ENCODE data around the gene VSTM4.

Gene VSTM4

DNA sequence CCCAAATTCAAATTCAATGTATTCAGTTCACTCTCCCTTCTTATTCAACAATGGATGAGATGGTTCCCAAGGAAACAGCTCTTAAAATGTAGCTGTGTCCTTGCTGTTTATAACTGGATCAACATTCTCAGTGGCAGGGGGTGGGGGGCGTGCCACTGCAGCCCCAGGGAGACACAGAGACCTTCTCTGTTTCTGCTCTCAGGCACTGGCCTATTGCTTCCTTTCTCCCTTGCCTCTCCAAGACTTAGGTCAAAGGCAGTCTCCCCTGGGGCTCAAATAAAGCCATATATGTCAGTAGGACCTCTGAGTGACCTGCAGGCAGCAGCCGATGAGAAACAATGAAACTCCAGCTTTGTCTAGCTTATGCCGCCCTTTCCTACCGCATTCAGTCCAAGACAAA is 20.7 kb downstream of the VSTM4 start:
- in situ Hi-C loops (cut with MboI; ENCODE audit: low sequenced_read_pairs), result no loop called here

DNA sequence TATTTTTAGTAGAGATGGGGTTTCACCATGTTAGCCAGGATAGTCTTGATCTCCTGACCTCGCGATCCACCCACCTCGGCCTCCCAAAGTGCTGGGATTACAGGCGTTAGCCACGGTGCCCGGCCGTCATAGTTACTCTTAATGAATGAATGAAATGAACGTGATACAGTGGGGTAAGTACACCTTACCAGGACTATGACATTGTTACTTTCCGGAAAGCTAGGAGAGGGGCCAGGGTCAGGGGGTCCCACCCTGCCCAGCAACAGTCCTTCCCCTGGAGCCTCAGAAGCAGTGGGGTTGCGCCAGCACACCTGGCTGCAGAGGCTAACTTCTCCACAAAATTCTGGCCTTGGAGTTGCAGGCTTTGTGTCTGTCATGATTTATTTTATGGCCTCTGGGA is 21.4 kb downstream of the VSTM4 start:
- in situ Hi-C loops (cut with MboI; ENCODE audit: low sequenced_read_pairs), result no loop called here

DNA sequence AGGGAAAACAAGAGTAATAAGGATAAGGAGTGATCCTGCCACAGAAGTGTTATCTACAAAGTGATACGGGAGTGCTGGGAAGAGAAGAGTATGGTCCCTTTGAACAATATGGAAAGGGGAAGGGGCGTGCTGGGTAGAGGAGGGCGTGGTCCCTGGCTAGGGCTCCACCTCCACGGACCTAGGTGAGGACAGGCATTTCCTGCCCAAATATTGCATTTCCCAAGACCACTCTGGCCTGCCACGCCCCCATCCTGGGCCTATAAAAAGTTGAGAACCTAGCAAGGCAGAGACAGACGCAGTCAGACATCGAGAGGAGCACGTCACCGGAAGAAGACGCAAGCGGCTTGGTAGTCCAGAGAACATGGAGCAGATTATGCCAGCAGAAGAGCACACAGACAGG is 22.8 kb downstream of the VSTM4 start:
- in situ Hi-C loops (cut with MboI; ENCODE audit: low sequenced_read_pairs), result no loop called here

DNA sequence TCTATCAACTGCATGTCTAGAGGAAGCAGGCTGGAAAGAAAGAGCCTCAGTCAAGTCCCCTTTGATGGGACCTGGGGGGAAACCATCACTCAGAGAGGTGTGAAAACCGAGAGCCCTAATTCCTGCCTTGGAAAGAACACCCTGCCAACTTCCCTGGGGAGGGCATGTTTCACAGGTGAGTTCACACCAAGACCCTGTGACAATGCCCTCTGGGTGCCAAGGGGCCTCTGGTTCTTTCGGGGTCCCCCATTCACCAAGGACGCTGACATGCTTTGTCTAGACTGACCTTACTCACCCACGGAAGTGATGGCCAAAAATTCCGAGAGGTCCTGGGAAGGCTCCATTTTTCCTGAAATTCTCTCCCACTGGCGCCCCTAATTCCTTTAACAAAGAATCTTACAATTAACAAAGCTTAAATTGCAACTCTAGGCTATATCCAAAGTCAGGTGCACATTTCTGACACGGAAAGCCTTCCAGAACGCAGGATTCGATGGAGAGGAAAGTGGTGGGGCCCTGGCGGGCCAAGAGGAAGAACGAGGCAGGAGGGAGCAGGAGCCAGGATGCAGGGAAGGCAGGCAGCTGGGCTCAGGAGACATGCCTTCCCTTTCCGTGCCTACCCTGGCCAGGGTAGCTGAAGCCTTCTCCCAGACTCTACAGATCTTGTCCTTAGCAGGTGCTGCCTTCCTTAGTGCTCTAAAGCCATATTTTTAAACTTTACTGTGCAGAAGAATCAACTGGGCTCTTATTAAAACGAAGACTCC is 23.7 kb downstream of the VSTM4 start:
- in situ Hi-C loops (cut with MboI; ENCODE audit: low sequenced_read_pairs), result no loop called here

DNA sequence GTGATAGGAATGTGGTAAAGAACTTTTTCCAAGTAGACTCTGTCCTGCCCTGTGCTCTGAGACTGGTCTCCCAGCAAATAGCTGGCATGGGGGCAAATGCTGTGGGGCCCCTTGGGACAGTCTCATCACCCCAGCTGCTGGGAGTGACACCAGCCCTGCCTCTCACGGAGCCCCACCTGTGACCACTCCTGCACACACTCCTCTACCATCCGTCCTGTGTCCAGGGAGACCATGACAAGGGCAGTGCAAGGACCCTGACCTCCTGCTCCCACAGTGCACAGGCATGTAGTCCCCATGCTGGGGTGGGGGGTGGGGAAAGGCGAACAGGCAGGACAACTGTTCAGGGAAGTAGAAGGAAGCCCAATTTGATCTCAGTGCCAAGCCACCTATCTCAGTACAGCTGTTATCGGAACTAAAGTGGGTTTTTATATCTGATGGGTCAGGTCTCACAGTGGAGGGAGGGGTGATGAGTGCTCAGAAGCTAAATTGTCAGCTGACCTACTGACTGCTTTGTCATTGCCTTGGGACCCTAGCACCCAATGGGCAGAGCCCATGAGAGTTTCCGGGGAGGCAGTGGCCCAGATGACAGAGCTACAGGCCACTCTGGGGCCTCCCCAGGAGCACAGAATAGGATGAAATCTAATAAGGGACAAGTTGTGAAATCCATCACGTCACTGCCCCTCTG is 24.5 kb downstream of the VSTM4 start:
- in situ Hi-C loops (cut with MboI; ENCODE audit: low sequenced_read_pairs), result no loop called here

DNA sequence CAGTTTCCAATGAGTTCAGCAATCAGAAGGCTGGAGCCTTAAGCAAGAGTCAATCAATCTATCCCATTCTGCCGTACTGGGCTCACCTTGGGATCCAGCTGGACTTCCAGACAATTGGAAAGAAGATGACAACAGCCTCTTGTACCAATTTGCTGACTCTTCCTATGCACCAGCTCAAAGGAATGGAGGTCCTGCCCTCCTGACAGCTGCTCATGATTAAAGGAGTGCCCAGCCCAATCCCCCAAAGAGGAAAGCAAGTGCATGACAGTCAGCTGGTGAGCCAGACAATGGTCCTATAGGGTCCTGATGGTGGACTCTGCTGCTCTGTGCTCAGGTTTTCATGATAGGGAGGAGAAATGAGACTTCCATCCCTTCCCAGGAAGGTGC is 25.1 kb downstream of the VSTM4 start:
- in situ Hi-C loops (cut with MboI; ENCODE audit: low sequenced_read_pairs), result no loop called here

DNA sequence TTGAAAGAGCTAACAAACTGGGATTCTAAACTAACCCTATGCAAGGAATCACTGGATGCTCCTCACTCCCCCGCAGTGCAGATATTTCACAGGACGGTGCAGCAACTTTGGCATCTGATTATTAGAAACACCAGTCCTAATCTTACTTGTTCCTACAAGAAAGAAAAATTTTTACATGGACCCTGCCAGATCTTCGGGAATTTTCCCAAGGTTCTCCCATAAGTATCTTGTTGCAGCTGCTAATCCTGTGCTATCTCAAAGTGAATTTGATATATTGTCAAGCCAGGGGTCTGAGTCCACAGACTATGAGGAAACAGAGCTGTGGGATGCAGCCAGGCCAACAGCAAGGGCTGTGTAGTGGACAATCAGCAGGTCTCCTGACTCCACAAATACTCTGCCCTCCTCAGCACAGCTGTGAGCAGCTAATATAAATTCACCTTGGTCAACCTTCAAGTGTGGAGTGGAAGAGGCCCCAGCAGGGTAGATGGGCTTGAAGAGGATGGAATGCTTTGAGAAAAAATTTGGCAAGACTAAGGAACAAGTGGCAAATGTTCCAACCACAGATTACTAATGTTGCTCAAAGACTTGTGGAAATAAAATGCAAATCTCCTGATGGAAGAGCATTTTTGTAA is 25.6 kb downstream of the VSTM4 start:
- in situ Hi-C loops (cut with MboI; ENCODE audit: low sequenced_read_pairs), result no loop called here

DNA sequence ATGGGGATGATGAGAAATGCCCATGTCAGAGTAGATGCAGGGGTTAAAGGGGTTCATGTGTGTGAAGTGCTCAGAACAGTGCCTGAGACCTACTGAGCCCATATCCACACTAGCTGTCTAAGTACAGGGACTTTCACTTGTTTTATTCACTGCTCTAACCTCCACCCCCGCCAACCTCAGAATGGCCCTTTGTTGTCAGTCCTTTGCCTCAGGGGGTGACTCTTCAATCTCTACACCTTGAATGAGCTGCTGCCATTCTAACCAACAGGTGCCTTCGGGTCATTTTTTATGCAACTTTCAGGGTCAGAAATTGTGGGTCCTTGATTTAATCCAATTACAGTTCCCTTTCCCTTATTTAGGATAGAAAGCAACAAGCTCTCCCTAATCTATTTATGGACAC is 26.2 kb downstream of the VSTM4 start:
- in situ Hi-C loops (cut with MboI; ENCODE audit: low sequenced_read_pairs), result no loop called here

DNA sequence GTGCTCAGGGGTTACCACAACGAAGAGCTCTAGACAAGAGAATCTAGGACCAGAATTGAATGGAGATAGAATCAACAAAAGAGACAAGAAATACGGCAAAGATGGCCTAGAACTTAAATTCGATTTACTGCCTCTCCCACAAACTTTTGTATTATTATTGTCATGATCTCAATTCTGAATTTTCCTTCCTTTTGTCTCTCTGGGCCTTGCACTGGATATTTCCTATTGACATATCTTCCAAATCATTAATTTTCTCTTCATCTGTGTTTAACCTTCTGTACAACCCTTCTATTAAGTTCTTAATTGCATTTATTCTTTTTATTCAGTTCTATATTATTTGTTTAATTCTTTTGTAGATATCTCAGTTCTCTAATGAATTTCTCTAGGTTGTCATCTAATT is 28.4 kb downstream of the VSTM4 start:
- in situ Hi-C loops (cut with MboI; ENCODE audit: low sequenced_read_pairs), result no loop called here

DNA sequence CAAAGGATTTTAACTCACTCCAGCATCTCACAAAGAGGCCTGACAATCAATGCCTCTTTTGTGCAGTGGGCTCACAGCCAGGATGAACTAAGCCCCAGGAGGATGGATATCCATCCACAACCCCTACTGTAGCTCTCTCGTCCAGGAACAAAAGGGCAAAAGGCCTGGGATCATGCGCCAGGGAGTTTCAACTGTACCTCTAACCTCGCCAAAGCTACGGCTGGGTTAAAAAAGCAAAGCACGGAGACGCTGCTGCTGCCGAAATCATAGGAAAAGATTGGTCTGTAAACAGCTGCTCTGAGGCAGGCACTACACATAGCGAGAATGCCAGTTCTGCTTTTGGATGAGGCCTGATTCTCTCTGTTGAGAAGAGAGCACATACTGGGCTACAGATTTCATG is 32.1 kb downstream of the VSTM4 start:
- in situ Hi-C loops (cut with MboI; ENCODE audit: low sequenced_read_pairs), result no loop called here

DNA sequence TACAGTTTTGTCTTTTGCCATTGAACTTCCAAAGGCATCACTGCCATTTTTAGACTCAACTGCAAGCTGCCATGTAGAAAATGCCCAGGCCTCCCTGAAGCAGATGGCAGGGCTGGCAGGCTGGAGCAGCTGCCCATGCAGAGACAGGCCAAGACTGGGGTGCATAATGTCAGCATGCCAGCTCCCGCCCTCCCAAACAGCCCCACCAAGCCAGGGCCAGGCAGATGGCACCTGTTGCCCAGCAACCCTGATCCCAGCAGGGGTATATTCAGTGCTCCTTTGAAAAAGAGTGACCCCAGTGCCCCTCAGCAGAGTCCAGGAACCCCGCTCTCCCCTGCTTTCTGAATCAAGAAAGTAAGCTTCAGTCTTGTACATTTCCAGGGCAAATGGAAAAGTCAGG is 32.6 kb downstream of the VSTM4 start:
- in situ Hi-C loops (cut with MboI; ENCODE audit: low sequenced_read_pairs), result no loop called here

DNA sequence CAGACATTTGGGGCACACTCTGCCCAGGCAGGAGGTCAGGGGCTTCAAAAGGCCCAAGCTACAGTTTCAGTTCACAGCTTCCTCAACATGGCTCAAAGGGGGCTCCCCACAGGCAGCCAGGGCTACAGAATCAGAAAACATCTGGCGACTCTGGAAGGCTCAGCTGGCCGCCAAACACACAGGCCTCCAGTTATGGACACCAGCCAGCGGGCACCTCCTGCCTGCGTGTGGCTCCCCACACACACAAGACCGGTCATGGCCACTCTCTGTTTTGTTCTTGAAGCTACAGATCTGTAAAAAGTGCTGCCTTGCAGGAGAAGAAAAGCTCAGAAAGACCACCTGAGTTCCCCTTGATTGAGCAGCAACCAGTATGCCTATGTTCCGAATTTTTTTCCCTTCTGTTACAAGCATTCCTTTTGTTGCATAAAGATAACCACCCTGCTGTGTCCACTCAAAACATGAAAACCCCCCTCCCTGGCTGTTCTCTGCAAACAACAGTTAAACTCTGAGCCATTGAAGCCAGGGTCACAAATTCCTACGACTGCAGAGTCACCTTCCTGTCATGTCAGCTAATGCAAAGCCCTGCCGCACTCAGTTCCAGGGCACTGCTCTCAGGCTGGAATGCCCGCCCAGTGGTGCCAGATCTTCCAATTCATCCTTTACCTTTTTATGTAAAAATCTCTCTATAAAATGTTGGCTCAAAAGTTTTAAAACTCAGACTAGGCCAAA is 33.6 kb downstream of the VSTM4 start:
- in situ Hi-C loops (cut with MboI; ENCODE audit: low sequenced_read_pairs), result no loop called here

DNA sequence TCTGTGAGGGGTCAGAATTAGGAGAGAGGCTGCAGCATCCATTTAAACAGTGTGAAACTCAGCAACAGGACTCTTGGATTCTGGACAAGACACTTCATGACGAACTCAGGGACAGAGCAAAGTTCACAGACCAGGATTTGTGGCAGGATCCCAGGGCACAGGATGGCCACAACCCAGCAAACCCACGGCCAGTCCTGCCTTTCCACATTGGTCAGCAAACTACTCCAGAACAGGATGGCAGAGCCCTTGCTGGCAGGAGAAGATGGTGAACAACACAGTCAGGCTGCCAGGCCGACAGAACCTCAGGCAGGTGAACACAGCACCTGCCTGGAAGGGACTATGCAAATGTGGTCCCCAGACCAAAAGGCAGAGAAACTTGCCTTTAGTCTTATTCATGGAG is 34.4 kb downstream of the VSTM4 start:
- in situ Hi-C loops (cut with MboI; ENCODE audit: low sequenced_read_pairs), result no loop called here

DNA sequence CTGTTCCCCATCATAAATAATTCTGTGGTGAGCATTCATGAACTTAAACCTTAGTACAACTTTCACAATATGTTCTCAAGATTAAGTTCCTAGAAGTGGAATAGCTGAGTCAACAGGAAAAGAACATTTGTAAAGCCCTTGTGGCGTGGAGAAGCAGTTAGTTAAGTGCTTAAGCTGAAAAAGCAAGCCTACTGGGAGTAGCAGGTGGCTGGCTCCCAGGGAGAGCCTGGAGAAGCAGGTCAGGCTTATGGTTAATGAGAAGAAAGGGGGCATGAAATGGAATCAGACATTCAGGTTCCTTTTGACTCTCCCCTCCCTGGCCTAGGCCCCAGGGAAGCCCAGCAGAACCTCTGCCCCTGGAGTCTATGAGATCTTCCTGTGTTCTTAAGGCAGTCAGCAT is 35.3 kb downstream of the VSTM4 start:
- in situ Hi-C loops (cut with MboI; ENCODE audit: low sequenced_read_pairs), result no loop called here

DNA sequence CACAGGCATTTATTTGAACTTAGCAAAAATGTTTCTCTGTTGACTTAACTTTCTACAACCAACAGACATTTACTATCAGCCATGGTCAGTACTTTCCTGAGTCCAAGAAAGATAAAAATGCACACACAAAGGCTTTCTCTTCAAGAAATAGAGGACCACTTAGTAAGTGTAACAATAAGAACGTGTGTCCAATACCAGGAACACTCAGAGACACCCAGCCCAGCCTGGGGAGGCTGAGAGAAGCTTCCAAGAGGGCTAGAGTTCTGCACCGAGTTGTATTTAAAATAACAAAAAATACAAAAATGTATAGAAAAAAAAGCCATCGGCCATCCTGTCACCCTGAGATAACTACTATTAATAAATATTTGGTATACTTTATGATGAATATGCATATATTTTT is 35.8 kb downstream of the VSTM4 start:
- in situ Hi-C loops (cut with MboI; ENCODE audit: low sequenced_read_pairs), result no loop called here

DNA sequence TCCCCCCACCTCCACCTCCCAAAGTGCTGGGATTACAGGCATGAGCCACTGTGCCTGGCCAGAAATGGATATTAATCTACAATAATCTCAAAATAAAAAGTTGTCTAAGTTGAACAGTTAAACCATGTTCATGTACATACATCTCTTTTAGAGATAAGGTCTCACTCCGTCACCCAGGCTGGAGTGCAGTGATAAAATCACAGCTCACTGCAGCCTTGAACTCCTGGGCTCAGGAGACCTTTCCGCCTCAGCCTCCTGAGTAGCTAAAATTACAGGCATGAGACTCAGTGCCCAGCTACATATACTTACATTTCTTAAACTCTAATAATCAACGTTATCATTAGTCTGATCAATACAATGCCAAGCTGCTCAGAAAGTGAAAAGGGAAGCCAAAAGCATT is 36.2 kb downstream of the VSTM4 start:
- in situ Hi-C loops (cut with MboI; ENCODE audit: low sequenced_read_pairs), result no loop called here

DNA sequence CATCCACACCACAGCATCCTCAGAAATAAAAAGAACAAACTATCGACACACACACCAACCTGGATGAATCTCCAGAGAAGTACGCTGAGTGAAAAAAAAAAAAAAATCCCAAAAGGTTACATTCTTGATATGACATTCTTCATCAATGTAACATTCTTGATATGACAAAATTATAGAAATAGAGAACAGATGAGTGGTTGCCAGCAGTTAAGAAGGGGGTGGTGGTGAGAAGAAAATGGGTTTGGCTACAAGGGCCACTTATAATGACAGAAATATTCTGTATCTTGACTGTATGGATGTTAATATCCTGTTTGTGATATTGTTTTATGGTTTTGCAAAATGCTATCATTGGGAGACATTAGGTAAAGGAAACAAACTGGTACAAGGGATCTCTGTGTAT is 36.9 kb downstream of the VSTM4 start:
- in situ Hi-C loops (cut with MboI; ENCODE audit: low sequenced_read_pairs), result no loop called here

DNA sequence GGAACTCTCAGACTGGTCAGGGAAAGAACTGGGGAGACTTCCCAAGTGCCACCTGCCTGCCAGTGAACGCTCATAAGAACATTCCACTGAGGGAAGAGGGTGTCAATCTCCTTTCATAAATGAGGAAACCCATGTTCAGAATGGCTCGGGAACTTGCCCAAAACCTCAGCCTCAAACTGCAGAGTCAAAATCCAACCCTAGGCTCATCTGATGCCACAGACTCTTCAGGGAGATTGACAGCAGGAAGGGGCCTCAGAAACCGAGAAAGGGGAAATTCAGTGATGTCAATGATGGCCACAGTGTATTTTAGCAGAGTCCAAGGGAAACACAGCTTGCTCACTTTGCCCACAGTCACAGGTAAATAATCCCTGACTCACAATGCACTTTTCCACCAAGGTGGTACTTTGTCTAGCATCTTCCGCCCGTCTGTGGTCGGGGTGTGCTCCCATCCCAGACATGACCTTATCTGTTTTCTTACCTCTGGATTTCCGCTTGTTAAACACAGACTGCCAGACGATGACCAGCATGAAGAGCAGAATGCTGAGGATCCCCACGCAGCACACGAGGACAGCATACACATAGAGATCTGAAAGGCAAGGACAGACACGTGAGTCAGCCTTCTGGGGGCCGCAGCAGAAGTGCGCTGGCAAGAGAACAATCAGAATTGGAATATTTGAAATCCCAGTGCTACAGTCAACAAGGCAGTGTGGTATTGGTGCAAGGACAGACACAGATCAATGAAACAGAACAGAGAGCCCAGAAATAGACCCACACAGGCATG is 38.4 kb downstream of the VSTM4 start:
- in situ Hi-C loops (cut with MboI; ENCODE audit: low sequenced_read_pairs), result no loop called here

DNA sequence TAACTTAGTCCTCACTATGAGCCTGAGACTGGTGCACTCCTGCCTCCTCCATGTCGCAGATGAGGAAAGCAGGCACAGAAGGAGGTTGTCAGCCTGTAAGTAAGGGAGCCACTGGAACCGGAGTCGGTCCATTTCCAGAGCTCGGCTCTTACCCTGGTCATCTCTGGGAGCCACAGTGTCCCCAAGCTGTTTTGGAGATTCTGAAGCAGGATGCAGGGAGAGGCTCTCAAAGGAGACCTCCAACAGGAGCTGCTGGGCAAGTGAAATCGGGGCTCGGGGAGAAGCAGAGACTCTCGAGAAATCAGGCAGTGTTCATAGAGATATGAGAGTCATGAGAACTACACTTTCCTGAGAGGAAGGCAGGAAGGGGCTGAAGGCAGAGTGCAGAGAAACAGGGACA is 39.0 kb downstream of the VSTM4 start:
- in situ Hi-C loops (cut with MboI; ENCODE audit: low sequenced_read_pairs), result no loop called here

DNA sequence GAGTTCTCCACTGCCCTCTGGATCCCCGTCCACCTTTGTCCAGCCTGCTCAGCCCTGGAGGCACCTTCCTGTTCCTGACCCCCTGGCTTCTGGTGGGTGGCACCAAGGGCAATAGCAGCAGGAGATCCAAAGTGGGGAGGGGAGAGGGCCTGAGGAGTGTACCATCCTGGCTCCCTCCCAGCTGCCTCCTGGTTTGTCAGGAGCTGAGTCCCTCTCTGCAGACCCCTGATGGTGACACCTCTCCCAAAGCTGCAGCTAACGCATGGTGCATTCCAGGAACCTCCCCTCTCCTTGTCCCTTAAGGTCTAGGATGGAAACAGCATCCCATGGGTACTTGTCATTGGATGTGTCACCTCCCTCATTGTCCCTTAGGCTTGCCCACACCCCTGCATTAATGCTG is 39.6 kb downstream of the VSTM4 start:
- in situ Hi-C loops (cut with MboI; ENCODE audit: low sequenced_read_pairs), result no loop called here
